Ectodermal cell (in vitro differentiated cells): Measurements from ENCODE around the gene RPTOR.

Experiments
- H3K27ac ChIP-seq: 2 replicates; pipeline ENCODE4 v1.7.0; 2013; ENCODE audit warnings: mild to moderate bottlenecking, low read depth, low read length; ENCODE audit not compliant: insufficient read depth, poor library complexity, severe bottlenecking
- H3K27me3 ChIP-seq: 2 replicates; pipeline ENCODE4 v1.7.0; 2013; ENCODE audit warnings: mild to moderate bottlenecking, low read length; ENCODE audit not compliant: insufficient read depth, control insufficient read depth, poor library complexity, severe bottlenecking
- H3K36me3 ChIP-seq: one replicate; pipeline ENCODE4 v1.7.0; 2013; ENCODE audit warnings: low read length; ENCODE audit not compliant: control insufficient read depth, insufficient read depth
- H3K4me1 ChIP-seq: one replicate; pipeline ENCODE4 v1.7.0; 2013; ENCODE audit warnings: low read length; ENCODE audit not compliant: control insufficient read depth, insufficient read depth
- H3K4me3 ChIP-seq: 2 replicates; pipeline ENCODE4 v1.7.0; 2013; ENCODE audit warnings: low read depth, low read length, control low read depth; ENCODE audit not compliant: insufficient read depth
- H3K9me3 ChIP-seq: 2 replicates; pipeline ENCODE4 v1.7.0; 2013; ENCODE audit warnings: mild to moderate bottlenecking, low read length, moderate library complexity; ENCODE audit not compliant: control insufficient read depth
- WGBS, 2 experiments: methylation state at CpG; one replicate each; pipeline ENCODE4 v1.1.7; 2013; ENCODE audit warnings: missing lambda C conversion rate in 2 of 2; 5-methylcytosine and 5-hydroxymethylcytosine counted together

RPTOR gene

DNA sequence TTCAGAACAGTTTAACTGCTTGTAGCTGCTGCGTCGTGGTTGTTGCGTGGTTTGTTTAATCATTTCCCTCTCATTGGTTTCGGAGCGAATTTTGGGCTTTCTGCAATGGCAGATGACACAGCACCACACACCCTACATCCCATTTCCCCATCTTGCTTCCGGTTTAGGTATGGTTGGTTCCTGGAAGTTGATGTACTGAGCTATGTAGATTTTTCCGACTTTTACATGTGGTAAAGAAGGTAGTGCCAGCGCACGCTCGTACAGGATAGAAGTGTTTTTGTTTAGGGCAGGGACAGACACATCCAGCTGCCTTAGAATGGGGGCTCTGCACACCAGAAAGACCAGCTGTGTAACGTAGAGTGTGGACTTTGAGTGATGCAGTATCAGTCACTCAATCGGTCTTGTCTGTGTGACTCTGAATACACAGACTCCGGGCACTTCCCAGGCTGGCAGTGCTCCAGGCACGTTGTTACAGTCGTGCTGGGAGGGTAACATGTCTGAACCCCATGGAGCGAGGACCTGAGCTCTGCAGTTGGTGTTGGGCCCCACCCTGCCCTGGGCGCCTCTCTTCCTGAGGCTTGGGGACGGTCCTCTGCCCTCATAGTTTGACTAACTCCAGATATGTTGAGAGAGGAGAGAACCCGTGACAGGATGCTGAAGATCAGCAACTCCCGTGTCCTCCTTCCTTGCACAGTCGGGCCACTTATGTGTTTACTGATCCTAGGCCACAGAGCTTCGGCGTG lies 275.0 kb downstream of the RPTOR start:
- peaks cover 8% of the 10 kb centered on the region for H3K4me1 ChIP-seq
- H3K36me3 ChIP-seq = no peaks in the 10 kb centered on the region
- H3K27me3 ChIP-seq = no peaks in the 10 kb centered on the region
- H3K27ac ChIP-seq = no peak overlapping the region
- H3K4me3 ChIP-seq = no peak overlapping the region
- no peaks in the 10 kb centered on the region for H3K9me3 ChIP-seq
- 91 to 92% methylated on average over 23 of the region's 23 CpGs for WGBS, 2 experiments

DNA sequence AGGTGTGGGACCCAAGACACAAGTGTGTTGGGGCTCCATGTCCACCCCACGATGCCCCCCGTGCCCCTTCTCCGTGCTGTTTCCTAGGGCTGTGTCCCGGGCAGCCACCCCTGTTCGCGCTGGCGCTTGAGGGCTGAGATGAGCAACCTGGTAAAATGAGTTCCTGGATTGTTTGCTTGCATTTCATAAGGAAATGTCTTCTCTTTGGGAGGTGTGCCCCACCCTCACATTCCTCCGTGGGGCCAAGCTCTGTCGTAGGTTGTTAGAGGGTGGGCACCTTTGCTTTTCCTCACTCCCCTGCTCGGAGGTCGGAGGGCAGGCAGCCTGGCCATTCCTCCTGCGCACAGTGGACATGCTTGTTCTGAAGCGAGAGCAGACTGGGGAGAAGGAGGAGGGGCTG lies 275.7 kb downstream of the RPTOR start:
- no peaks in the 10 kb centered on the region for H3K27me3 ChIP-seq
- H3K4me1 ChIP-seq = peaks cover 8% of the 10 kb centered on the region
- H3K9me3 ChIP-seq = no peaks in the 10 kb centered on the region
- no peaks in the 10 kb centered on the region for H3K36me3 ChIP-seq
- no peak overlapping the region for H3K27ac ChIP-seq
- WGBS, 2 experiments = 78 to 80% methylated on average over 13 of the region's 13 CpGs
- H3K4me3 ChIP-seq = no peak overlapping the region

DNA sequence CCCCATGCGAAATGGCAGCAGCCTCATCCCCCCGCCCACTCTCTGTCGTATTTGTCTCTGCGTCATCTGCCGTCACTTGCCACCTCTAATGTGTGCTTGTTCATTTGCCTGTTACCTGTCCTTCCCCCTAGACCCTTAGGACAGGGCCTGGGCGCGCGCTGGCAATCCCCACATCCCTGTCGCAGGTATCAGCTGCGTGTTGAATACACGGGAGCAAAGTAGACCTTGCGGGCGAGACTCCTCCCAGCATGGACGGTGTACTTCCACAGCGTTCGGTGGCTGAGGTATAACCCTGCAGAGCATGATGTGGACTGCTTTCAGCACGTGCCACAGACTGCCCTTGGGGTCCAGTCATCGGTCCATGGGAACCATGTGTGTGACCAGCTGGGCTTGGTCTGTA lies 276.9 kb downstream of the RPTOR start:
- 94 to 95% methylated on average over 18 of the region's 18 CpGs for WGBS, 2 experiments
- Histone ChIP-seq H3K4me3 (no peak overlapping the region), H3K36me3 (no peaks in the 10 kb centered on the region), H3K27ac (no peak overlapping the region), H3K4me1 (peaks cover 8% of the 10 kb centered on the region), H3K9me3 (no peaks in the 10 kb centered on the region), H3K27me3 (no peaks in the 10 kb centered on the region)

- WGBS, 2 experiments = 95 to 96% methylated on average over 36 of the region's 36 CpGs
- no peaks in the 10 kb centered on the region for H3K9me3 ChIP-seq
- no peaks in the 10 kb centered on the region for H3K36me3 ChIP-seq
- no peaks in the 10 kb centered on the region for H3K27me3 ChIP-seq
- H3K4me3 ChIP-seq = no peak overlapping the region
- peaks cover 11% of the 10 kb centered on the region for H3K4me1 ChIP-seq
- H3K27ac ChIP-seq = no peak overlapping the region
Measured at GRCh38 chr17:80822021-80822699, 277.5 kb downstream of the RPTOR start.

DNA sequence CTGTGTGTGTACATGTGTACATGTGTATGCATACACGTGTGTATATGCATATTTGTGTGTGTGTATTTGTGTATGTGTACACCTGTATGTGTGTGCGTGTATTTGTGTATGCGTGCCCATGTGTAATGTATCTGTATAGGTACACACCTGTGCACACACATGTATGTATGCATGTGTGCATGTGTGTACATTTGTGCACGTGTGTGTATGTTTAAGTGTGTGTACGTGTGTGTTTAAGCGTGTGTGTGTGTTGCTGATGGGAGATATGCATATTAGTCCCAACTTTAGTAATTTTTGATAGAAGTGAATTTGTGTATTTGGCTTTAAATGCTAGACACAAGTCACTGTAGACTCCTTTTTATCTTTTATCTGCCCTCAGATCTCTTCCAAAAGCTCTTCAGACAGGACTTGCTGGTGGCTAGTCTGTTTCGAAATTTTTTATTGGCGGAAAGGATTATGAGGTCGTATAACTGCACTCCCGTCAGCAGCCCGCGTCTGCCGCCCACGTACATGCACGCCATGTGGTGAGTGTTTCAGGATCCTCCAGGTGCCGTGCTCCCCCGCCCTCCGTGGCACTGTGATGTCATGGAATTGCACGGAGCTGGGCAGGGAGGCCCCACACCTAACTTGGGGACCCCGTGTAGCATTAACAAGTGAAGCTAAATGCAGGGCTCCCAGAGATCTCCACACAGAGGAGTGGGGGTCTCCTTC lies 278.2 kb downstream of the RPTOR start:
- Histone ChIP-seq H3K36me3 (no peaks in the 10 kb centered on the region), H3K4me1 (peaks cover 18% of the 10 kb centered on the region), H3K27me3 (peaks cover 3% of the 10 kb centered on the region), H3K4me3 (no peak overlapping the region), H3K27ac (no peak overlapping the region), H3K9me3 (no peaks in the 10 kb centered on the region)
- 92 to 93% methylated on average over 20 of the region's 20 CpGs for WGBS, 2 experiments

GRCh38 chr17:80824549-80825470 lies 280.2 kb downstream of the RPTOR start:
- Histone ChIP-seq H3K27me3 (peaks cover 3% of the 10 kb centered on the region), H3K27ac (no peak overlapping the region), H3K36me3 (no peaks in the 10 kb centered on the region), H3K4me1 (peaks cover 26% of the 10 kb centered on the region), H3K9me3 (no peaks in the 10 kb centered on the region), H3K4me3 (no peak overlapping the region)
- WGBS, 2 experiments = 96% methylated on average over 36 of the region's 36 CpGs

DNA sequence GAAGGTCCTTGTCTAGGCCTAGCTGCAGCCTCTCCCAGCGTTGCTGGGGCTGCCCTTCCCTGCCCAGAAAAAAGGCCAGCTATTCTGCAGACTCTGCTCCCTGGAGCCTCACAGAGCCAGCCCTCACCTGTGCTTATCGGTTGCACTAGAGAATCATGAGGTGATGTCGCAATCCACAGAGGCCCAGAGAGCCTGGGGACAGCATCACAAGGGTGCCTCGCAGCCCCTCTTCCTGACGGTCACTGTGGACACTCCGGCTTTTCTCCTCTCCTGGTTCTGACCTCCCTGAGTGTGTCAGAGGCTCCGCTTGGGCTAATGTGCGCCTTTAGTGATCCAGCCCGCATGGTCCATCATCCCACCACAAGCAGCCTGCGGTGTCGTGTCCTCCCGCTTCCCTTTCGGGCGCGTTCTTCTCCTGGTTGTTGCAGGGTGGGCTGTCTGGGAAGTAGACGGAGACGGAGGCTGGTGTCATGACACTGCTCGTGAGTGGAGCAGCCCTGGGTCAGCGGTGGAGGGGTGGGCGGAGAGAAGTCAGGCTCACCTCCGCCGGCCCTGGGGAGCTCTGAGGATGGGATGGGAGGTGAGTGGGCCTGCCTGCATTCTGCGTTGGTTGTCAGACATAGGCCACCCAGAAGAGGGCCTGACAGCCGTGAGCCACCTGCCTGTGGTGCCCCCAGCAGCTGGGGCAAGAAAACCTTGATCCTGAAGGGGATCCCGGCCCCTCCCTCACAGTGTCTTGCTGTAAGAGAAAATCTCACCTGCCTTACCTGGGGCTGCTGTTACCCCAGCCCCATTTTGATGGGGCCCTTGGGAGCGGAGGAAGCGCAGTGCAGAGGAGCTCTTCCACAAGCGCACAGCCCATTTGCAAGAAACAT lies 281.1 kb downstream of the RPTOR start:
- H3K36me3 ChIP-seq = no peaks in the 10 kb centered on the region
- peaks cover 3% of the 10 kb centered on the region for H3K27me3 ChIP-seq
- H3K9me3 ChIP-seq = no peaks in the 10 kb centered on the region
- no peak overlapping the region for H3K27ac ChIP-seq
- H3K4me3 ChIP-seq = no peak overlapping the region
- H3K4me1 ChIP-seq = peaks cover 18% of the 10 kb centered on the region
- WGBS, 2 experiments = 90 to 91% methylated on average over 28 of the region's 28 CpGs

DNA sequence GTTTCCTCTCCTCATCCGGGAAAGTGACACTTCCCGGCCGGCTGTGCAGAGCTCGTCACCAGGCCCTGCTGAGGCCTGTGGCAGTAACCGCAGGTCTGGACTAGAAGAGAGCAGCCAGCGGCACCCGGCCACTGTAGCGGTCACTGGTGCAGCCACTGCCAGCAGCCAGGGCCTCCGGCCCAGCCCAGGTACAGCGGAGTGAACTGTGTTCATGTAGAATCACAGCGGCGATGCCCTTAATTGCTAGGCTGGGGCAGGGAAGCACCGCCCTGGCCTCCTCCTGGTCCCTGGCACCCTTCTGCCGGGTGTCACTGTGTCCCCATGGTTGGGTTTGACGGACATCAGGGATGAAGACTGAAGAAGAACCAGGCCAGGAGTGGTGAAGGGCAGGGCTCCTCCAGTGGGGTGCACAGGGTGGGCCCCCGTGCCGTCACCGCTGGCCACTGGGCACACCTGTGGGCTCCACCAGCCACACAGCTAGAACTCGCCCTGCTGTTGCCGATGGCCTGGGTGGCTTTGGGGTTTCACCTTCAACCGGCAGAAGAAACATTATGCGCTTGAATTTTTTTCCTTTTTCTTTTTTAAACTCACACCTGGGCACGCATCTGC lies 281.8 kb downstream of the RPTOR start:
- H3K27ac ChIP-seq = no peak overlapping the region
- no peak overlapping the region for H3K4me3 ChIP-seq
- H3K27me3 ChIP-seq = peaks cover 3% of the 10 kb centered on the region
- H3K9me3 ChIP-seq = no peaks in the 10 kb centered on the region
- H3K4me1 ChIP-seq = peaks cover 18% of the 10 kb centered on the region
- WGBS, 2 experiments = 92 to 95% methylated on average over 23 of the region's 23 CpGs
- H3K36me3 ChIP-seq = no peaks in the 10 kb centered on the region
